Type B pancreatic cell (in vitro differentiated cells): ENCODE data around the gene APOBEC3H. TPM values are rescaled to one million over a fixed set of nuclear protein-coding genes. Genes with fewer than 3 reads are reported as not detected.
A peak's percentile ranks its signal among the peaks of the same experiment; 100 is the strongest.

ENCODE experiments used
- DNase-seq: peaks from one replicate; pipeline ENCODE4 v3.0.0; 2021; ENCODE audit warnings: mixed read lengths; ENCODE audit not compliant: unreplicated experiment; ENCODE audit errors: extremely low spot score
- H3K27ac Mint-ChIP-seq: 2 replicates; pipeline ENCODE4 v1.8.0; 2021; ENCODE audit warnings: mild to moderate bottlenecking, mixed read lengths
- H3K27me3 Mint-ChIP-seq: 2 replicates; pipeline ENCODE4 v1.8.0; 2021; ENCODE audit warnings: mixed read lengths
- H3K36me3 Mint-ChIP-seq: 2 replicates; pipeline ENCODE4 v1.8.0; 2021; ENCODE audit warnings: mixed read lengths
- H3K4me1 Mint-ChIP-seq: one replicate; pipeline ENCODE4 v1.8.0; 2021; ENCODE audit warnings: mixed read lengths; ENCODE audit not compliant: unreplicated experiment
- H3K4me3 Mint-ChIP-seq: 2 replicates; pipeline ENCODE4 v1.8.0; 2021; ENCODE audit warnings: mild to moderate bottlenecking, mixed read lengths
- H3K9me3 Mint-ChIP-seq: 2 replicates; pipeline ENCODE4 v1.8.0; 2021; ENCODE audit warnings: mixed read lengths
- CTCF ChIP-seq: fragments of 200-600 bp; sonication (generic); conservative IDR thresholded peaks from 2 replicates; pipeline ENCODE4 v1.5.0; 2021; ENCODE audit warnings: antibody characterized with exemption, mild to moderate bottlenecking
- total RNA-seq: library from RNA; stranded (reverse); gene quantifications from 2 replicates; pipeline ENCODE4 v1.2.1, GENCODE V29; 2021; ENCODE audit warnings: low replicate concordance

The APOBEC3H gene
- total RNA-seq, 1 donor from 2014 or later = 0.63 TPM

- peaks cover 10% of the 10 kb centered on the region for H3K4me1 Mint-ChIP-seq
- no peaks in the 10 kb centered on the region for H3K36me3 Mint-ChIP-seq
- no peak for TF ChIP-seq CTCF
- H3K27ac Mint-ChIP-seq = peak overlapping the region; percentile 49
- peaks cover 19% of the 10 kb centered on the region for H3K27me3 Mint-ChIP-seq
- H3K9me3 Mint-ChIP-seq = no peaks in the 10 kb centered on the region
- H3K4me3 Mint-ChIP-seq = peak overlapping the region; percentile 79
- DNase-seq = no peak
These were observed 53.1 kb downstream of the APOBEC3H start for GRCh38 chr22:39149915-39150847.

GRCh38 chr22:39150848-39151215 lies 53.8 kb downstream of the APOBEC3H start:
- H3K4me1 Mint-ChIP-seq = peaks cover 10% of the 10 kb centered on the region
- no peak for DNase-seq
- peaks cover 25% of the 10 kb centered on the region for H3K27me3 Mint-ChIP-seq
- TF ChIP-seq CTCF = no peak
- peak overlapping the region; percentile 49 for H3K27ac Mint-ChIP-seq
- peak overlapping the region; percentile 79 for H3K4me3 Mint-ChIP-seq
- H3K36me3 Mint-ChIP-seq = no peaks in the 10 kb centered on the region
- H3K9me3 Mint-ChIP-seq = no peaks in the 10 kb centered on the region

GRCh38 chr22:39151329-39151975 lies 54.4 kb downstream of the APOBEC3H start:
- DNase-seq = no peak
- Mint-ChIP-seq H3K4me3 (peak overlapping the region; percentile 79), H3K36me3 (no peaks in the 10 kb centered on the region), H3K27me3 (peaks cover 31% of the 10 kb centered on the region), H3K27ac (peak overlapping the region; percentile 49), H3K9me3 (no peaks in the 10 kb centered on the region), H3K4me1 (peaks cover 10% of the 10 kb centered on the region)
- no peak for TF ChIP-seq CTCF

GRCh38 chr22:39152024-39152510 lies 55.0 kb downstream of the APOBEC3H start:
- no peaks in the 10 kb centered on the region for H3K36me3 Mint-ChIP-seq
- TF ChIP-seq CTCF = no peak

GRCh38 chr22:39152511-39153219 lies 55.6 kb downstream of the APOBEC3H start, which contains the start of gene CBX7:
TSS of gene CBX7 (minus strand) at chr22:39152680. CDS start at chr22:39152444, 236 bp downstream.
- H3K36me3 Mint-ChIP-seq = no peaks in the 10 kb centered on the region
- H3K9me3 Mint-ChIP-seq = no peaks in the 10 kb centered on the region
- TF ChIP-seq CTCF = no peak
- peaks cover 10% of the 10 kb centered on the region for H3K4me1 Mint-ChIP-seq
- peaks cover 42% of the 10 kb centered on the region for H3K27me3 Mint-ChIP-seq
- H3K27ac Mint-ChIP-seq = peak within 1 kb of the TSS; percentile 76
- peak; percentile 90 for DNase-seq
- peak within 1 kb of the TSS; percentile 86 for H3K4me3 Mint-ChIP-seq

More at GRCh38 chr22:39152024-39152510, 55.0 kb downstream of the APOBEC3H start:
- no peaks in the 10 kb centered on the region for H3K9me3 Mint-ChIP-seq
- H3K4me3 Mint-ChIP-seq = peak overlapping the region; percentile 44
- peaks cover 10% of the 10 kb centered on the region for H3K4me1 Mint-ChIP-seq
- no peak for DNase-seq
- H3K27ac Mint-ChIP-seq = no peak overlapping the region
- peaks cover 37% of the 10 kb centered on the region for H3K27me3 Mint-ChIP-seq
